Measurements from ENCODE around the gene SRM. TPM values are rescaled to one million over a fixed set of nuclear protein-coding genes. Genes with fewer than 3 reads are reported as not detected.

The SRM gene
- total and polyA plus RNA-seq, 2 of the 13 experiments (the other 11 are each of a cell fraction or from before 2014, with no cell fraction given), result 27.9 to 31.8 TPM

GRCh38 chr1:11056504-11056903 lies 3.3 kb downstream of the SRM start:
- Histone ChIP-seq H3K79me2 (ENCODE audit: insufficient read depth, low read length) (peaks cover 16% of the 10 kb centered on the region), H3K9ac (ENCODE audit: insufficient read depth, low read depth, low read length) (no peak overlapping the region), H3K9me3 (ENCODE audit: low read length) (no peaks in the 10 kb centered on the region), H3K36me3 (replicated peaks in 1 of 2; ENCODE audit: control insufficient read depth in 1 of 2, insufficient read depth in 2 of 2, low read length in 2 of 2) (peaks cover 5 to 23% of the 10 kb centered on the region in 2 experiments; a peak in 4 of 5 replicates), H3K27me3 (ENCODE audit: control insufficient read depth in 1 of 2, insufficient read depth in 2 of 2, low read length in 2 of 2) (no peaks in the 10 kb centered on the region; a peak in 1 of 5 replicates), H3K4me3 (replicated peaks in 1 of 3; ENCODE audit: insufficient read depth in 1 of 3, low read depth in 2 of 3, low read length in 3 of 3) (no peak overlapping the region), H3K4me2 (ENCODE audit: low read depth, low read length) (no peak overlapping the region), H4K20me1 (ENCODE audit: insufficient read depth, low read length) (peaks cover 3% of the 10 kb centered on the region; the same call in 1 of the 2 replicates), H3K27ac (ENCODE audit: extremely low read length, insufficient read depth, low read length) (no peak overlapping the region), H2AFZ (ENCODE audit: low read length) (no peak overlapping the region), H3K4me1 (ENCODE audit: insufficient read depth, low read length) (peaks cover 52% of the 10 kb centered on the region)
- no TSS peak for BruUV-seq (replicated peaks)
- no peak for FAIRE-seq
- intact Hi-C loops (cut with micrococcal nuclease; ENCODE audit: unreplicated experiment) (no loop called here), in situ Hi-C loops (cut with HindIII; ENCODE audit: extremely low pct_ligation_motif_present, low pct_unique_long_range_greater_than_20kb) (no loop called here)
- ATAC-seq, result no peak
- TF ChIP-seq NFIC (IDR thresholded peaks at IDR 0.05; ENCODE audit: low read length) (no peak), ZNF619 (CRISPR knock-in tag; IDR thresholded peaks at IDR 0.05) (no peak), ZNF691 (CRISPR knock-in tag; IDR thresholded peaks at IDR 0.05; ENCODE audit: borderline replicate concordance, low read depth) (no peak), SALL1 (CRISPR knock-in tag; IDR thresholded peaks at IDR 0.05) (no peak)
- 80% methylated on average over 3 of the region's 7 CpGs for WGBS (ENCODE audit: low lambda C conversion rate)
- ChIA-PET CTCF (ENCODE audit: low intra/inter-chr PET ratio, low total read pairs) (no interaction called here), POLR2A (interaction anchor here (2.6 kb wide), 1 partner anchor 9 kb away, joined by 11 read pairs; the partner anchor contains the start of gene MASP2)
- no peak for DNase-seq (ENCODE audit: low spot score)

- Histone ChIP-seq H3K27ac (ENCODE audit: extremely low read length, insufficient read depth, low read length) (no peak overlapping the region), H3K27me3 (ENCODE audit: control insufficient read depth in 1 of 2, insufficient read depth in 2 of 2, low read length in 2 of 2) (no peaks in the 10 kb centered on the region; a peak in 1 of 5 replicates), H3K4me3 (replicated peaks in 1 of 3; ENCODE audit: insufficient read depth in 1 of 3, low read depth in 2 of 3, low read length in 3 of 3) (no peak overlapping the region), H4K20me1 (ENCODE audit: insufficient read depth, low read length) (peaks cover 3% of the 10 kb centered on the region; the same call in 1 of the 2 replicates), H2AFZ (ENCODE audit: low read length) (no peak overlapping the region), H3K36me3 (replicated peaks in 1 of 2; ENCODE audit: control insufficient read depth in 1 of 2, insufficient read depth in 2 of 2, low read length in 2 of 2) (peaks cover 5 to 23% of the 10 kb centered on the region in 2 experiments; a peak in 4 of 5 replicates), H3K9me3 (ENCODE audit: low read length) (no peaks in the 10 kb centered on the region), H3K4me2 (ENCODE audit: low read depth, low read length) (no peak overlapping the region), H3K9ac (ENCODE audit: insufficient read depth, low read depth, low read length) (no peak overlapping the region), H3K4me1 (ENCODE audit: insufficient read depth, low read length) (peaks cover 48% of the 10 kb centered on the region), H3K79me2 (ENCODE audit: insufficient read depth, low read length) (peaks cover 14% of the 10 kb centered on the region)
- ChIA-PET CTCF (ENCODE audit: low intra/inter-chr PET ratio, low total read pairs) (no interaction called here), POLR2A (interaction anchor here (0.6 kb wide), 1 partner anchor 40 kb away, joined by 3 read pairs; no protein-coding TSS in a partner anchor)
- FAIRE-seq (no peak), ATAC-seq (no peak), DNase-seq (ENCODE audit: low spot score) (no peak)
- intact Hi-C loops (cut with micrococcal nuclease; ENCODE audit: unreplicated experiment) (no loop called here), in situ Hi-C loops (cut with HindIII; ENCODE audit: extremely low pct_ligation_motif_present, low pct_unique_long_range_greater_than_20kb) (no loop called here)
- 100% methylated on average over 7 of the region's 12 CpGs for WGBS (ENCODE audit: low lambda C conversion rate)
- BruUV-seq (replicated peaks), result no TSS peak
- TF ChIP-seq ARNTL (CRISPR knock-in tag; IDR thresholded peaks at IDR 0.05) (no peak), CREB1 (IDR thresholded peaks at IDR 0.05) (no peak), CREB1 (CRISPR knock-in tag; IDR thresholded peaks at IDR 0.05) (no peak), DDIT3 (CRISPR knock-in tag; IDR thresholded peaks at IDR 0.05) (no peak), ZKSCAN8 (CRISPR knock-in tag; IDR thresholded peaks at IDR 0.05; ENCODE audit: borderline replicate concordance) (no peak), MXD1 (CRISPR knock-in tag; IDR thresholded peaks at IDR 0.05) (no peak), ZFP36L2 (CRISPR knock-in tag; IDR thresholded peaks at IDR 0.05) (no peak), KDM5A (IDR thresholded peaks at IDR 0.05; ENCODE audit: borderline replicate concordance, low read length) (no peak), LBX2 (CRISPR knock-in tag; IDR thresholded peaks at IDR 0.05; ENCODE audit: borderline replicate concordance) (no peak), SMAD1 (CRISPR knock-in tag; IDR thresholded peaks at IDR 0.05; ENCODE audit: borderline replicate concordance, low read depth) (no peak), DBP (CRISPR knock-in tag; IDR thresholded peaks at IDR 0.05; ENCODE audit: not compliant biosample characterization) (no peak), FOXO1 (CRISPR knock-in tag; IDR thresholded peaks at IDR 0.05) (no peak)
Observed at GRCh38 chr1:11055676-11056075, 4.1 kb downstream of the SRM start.
